Subcutaneous adipose tissue (tissue), 4 donors: ENCODE data around the gene TEX2. TPM values are rescaled to one million over a fixed set of nuclear protein-coding genes. Genes with fewer than 3 reads are reported as not detected.

Experiments
- CTCF ChIP-seq: fragments of 450-650 bp; IDR thresholded peaks from one replicate; pipeline ENCODE4 v1.5.1; 2016; ENCODE audit warnings: low read depth, mild to moderate bottlenecking, control low read depth, antibody characterized with exemption, moderate library complexity
- total RNA-seq, 4 donors: library from RNA; depleted of rRNA; stranded (reverse); fragments of >200 nt; gene quantifications; one replicate each; pipeline ENCODE4 v1.1.0, GENCODE V29; 2016

The TEX2 gene
- total RNA-seq, 4 donors from 2014 or later: 75.3 to 119 (median 102) TPM

DNA sequence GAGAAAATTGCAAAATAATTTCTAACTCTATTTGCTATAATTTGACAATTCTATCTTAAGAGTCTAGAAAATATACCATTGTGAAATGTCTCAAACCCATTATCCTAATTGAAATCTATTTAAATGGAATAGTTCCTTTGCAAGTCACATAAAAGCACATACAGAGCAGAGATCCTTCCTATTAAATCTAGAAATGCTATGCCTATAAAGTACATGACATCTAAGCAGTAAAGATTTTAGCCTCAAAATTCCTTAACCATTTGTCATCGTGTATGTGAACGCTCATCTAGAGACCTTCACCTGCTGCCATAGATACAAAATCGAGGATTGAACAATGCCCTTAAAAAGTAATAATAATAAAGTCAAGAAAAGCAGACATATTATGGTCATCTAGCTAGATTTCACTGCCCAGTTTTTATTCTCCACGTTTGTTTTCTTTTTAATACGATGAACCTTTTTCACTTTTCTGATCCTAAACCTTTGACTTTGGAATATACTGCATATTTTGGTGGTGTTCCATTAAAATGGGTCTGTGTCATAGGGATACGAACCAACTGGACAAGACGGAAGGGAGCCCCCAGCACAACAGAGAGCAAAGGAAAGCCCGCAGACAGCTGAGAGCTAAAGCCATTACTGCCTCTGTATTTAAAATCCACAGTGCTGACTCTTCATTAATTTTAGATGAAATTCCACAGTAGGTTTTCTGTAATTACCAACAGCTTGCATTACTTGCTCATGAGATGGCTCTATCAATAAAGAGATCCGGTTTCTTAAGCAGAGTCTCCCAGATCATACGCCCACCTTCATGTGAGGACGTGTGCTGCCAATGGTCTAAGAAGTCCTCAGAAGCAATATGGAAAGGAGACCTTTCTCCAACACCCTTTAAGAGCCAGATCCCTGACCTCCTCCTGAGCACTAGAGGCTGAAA lies 17.6 kb downstream of the TEX2 start:
- no peak for TF ChIP-seq CTCF

- no peak for TF ChIP-seq CTCF
Measured at GRCh38 chr17:64244165-64244564, 18.9 kb downstream of the TEX2 start.

GRCh38 chr17:64243340-64243739 lies 19.7 kb downstream of the TEX2 start:
- TF ChIP-seq CTCF: no peak

DNA sequence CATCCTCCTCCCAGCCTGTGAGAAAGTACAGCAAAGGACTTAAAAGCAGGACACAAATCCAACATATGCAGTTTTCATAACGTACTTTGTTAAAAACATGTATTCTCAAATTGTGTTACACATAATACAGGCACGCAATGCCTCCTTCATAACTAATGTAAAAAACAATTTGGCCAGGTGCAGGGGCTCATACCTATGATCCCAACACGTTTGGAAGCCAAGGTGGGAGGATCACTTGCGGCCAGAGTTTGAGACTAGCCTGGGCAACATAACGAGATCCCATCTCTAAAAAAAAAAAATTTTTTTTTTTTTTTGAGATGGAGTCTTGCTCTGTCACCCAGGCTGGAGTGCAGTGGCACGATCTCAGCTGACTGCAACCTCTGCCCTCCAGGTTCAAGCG lies 20.4 kb downstream of the TEX2 start:
- no peak for TF ChIP-seq CTCF

- TF ChIP-seq CTCF: no peak
Measured at GRCh38 chr17:64240741-64241347, 22.2 kb downstream of the TEX2 start.

GRCh38 chr17:64240261-64240740 lies 22.8 kb downstream of the TEX2 start:
- no peak for TF ChIP-seq CTCF

DNA sequence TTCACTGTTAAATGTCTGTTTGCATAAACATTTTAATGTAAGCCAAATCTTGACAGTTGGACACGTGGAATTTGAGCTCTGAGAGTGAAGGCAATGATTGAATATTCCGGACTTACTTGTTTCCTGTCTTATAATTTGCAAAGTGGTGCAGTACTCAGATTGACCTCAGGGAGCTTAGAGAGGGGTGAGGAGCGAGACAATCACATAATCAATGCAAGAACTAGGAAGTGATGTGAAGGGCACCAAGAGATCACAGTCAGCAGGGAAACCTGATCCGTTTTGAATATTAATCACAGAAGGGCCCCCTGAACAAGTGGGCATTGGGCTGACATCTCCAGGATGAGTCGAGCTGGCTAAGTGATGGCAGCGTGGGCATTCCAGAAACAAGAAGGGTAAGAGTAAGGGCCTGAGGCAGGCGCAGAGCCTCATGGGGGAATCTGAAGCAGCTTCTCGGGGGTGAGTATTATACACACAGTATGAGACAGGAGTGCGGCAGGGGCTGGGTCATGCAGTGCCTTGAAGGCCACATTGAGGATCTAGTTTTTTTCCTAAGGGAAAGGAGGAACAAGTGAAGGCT lies 26.1 kb downstream of the TEX2 start:
- no peak for TF ChIP-seq CTCF
